ENCODE results near the gene GATAD2A. TPM values are rescaled to one million over a fixed set of nuclear protein-coding genes. Genes with fewer than 3 reads are reported as not detected.
A peak's percentile ranks its signal among the peaks of the same experiment; 100 is the strongest.

The GATAD2A gene
- total and polyA plus RNA-seq, 2 of the 13 experiments (the other 11 are each of a cell fraction or from before 2014, with no cell fraction given) = 16.8 to 28.6 TPM

GRCh38 chr19:19404879-19405860, at the start of gene GATAD2A (continued):
- TF ChIP-seq STAT6 (CRISPR knock-in tag; IDR thresholded peaks at IDR 0.05; ENCODE audit: borderline replicate concordance) = no peak
- TF ChIP-seq TEF (CRISPR knock-in tag; IDR thresholded peaks at IDR 0.05) = peak; percentile 86; the same call in 1 of the 2 replicates
- peak; percentile 26; the same call in 1 of the 2 replicates for TF ChIP-seq ZBTB39 (CRISPR knock-in tag; IDR thresholded peaks at IDR 0.05)
- peak; percentile 50 for TF ChIP-seq BCL6 (CRISPR knock-in tag; IDR thresholded peaks at IDR 0.05)
- TF ChIP-seq HHEX (CRISPR knock-in tag; IDR thresholded peaks at IDR 0.05) = no peak
- peak; percentile 95 for TF ChIP-seq ZNF230 (CRISPR knock-in tag; IDR thresholded peaks at IDR 0.05)
- TF ChIP-seq MAFK (conservative IDR thresholded peaks at IDR 0.05 in 1 of 2, IDR thresholded peaks at IDR 0.05 in 1 of 2; ENCODE audit: low read length in 2 of 2) = no peak
- peak; percentile 38; the same call in 1 of the 2 replicates for TF ChIP-seq ZSCAN25 (CRISPR knock-in tag; IDR thresholded peaks at IDR 0.05)
- TF ChIP-seq ZNF724P (CRISPR knock-in tag; IDR thresholded peaks at IDR 0.05; ENCODE audit: borderline replicate concordance) = no peak; the same call in 1 of the 2 replicates
- no peak for TF ChIP-seq MAFF (IDR thresholded peaks at IDR 0.05; ENCODE audit: low read depth, low read length)
- no peak for TF ChIP-seq ZNF253 (CRISPR knock-in tag; IDR thresholded peaks at IDR 0.05; ENCODE audit: borderline replicate concordance)
- TF ChIP-seq BRD4 (CRISPR knock-in tag; IDR thresholded peaks at IDR 0.05) = 0 out of 2 replicates have a peak, but pooled peaks have one; percentile 59
- TF ChIP-seq IKZF1 (IDR thresholded peaks at IDR 0.05) = no peak
- no peak for TF ChIP-seq MLX (CRISPR knock-in tag; IDR thresholded peaks at IDR 0.05)
- peak; percentile 95; the same call in 1 of the 2 replicates for TF ChIP-seq ZNF33B (CRISPR knock-in tag; IDR thresholded peaks at IDR 0.05)
- TF ChIP-seq SOX5 (CRISPR knock-in tag; IDR thresholded peaks at IDR 0.05; ENCODE audit: borderline replicate concordance) = peak; percentile 49; the same call in 1 of the 2 replicates
- TF ChIP-seq ZNF468 (CRISPR knock-in tag; IDR thresholded peaks at IDR 0.05) = peak; percentile 28; the same call in 1 of the 2 replicates
- TF ChIP-seq ZNF543 (CRISPR knock-in tag; IDR thresholded peaks at IDR 0.05) = peak; percentile 91
- peak; percentile 90 for TF ChIP-seq MXD4 (CRISPR knock-in tag; IDR thresholded peaks at IDR 0.05)
- peak; percentile 89 for TF ChIP-seq KDM2A (CRISPR knock-in tag; IDR thresholded peaks at IDR 0.05; ENCODE audit: borderline replicate concordance, low read depth)
- no peak for TF ChIP-seq ATF1 (CRISPR knock-in tag; IDR thresholded peaks at IDR 0.05)
- peak; percentile 95 for TF ChIP-seq ZNF761 (CRISPR knock-in tag; conservative IDR thresholded peaks at IDR 0.05)
